GM18498 (cell line): ENCODE data around the gene LMBR1.
"Not testable (repeated sequence)": the region's sequence is repeated elsewhere in the genome, so short reads cannot be mapped to it uniquely, and the experiment has no call there.

ENCODE experiments used
- ATAC-seq: cut with Tn5 transposase; IDR thresholded peaks from one replicate; pipeline ENCODE4 v1.9.1; 2021; ENCODE audit warnings: mild to moderate bottlenecking, moderate library complexity; ENCODE audit not compliant: unreplicated experiment

Gene LMBR1

GRCh38 chr7:156892821-156893706 lies at the start of gene LMBR1:
Gene LMBR1 (minus strand): TSS chr7:156893183. CDS start chr7:156892993, 190 bp downstream.
- ATAC-seq, result peak; percentile 82

GRCh38 chr7:156942708-156943090 lies 49.7 kb upstream of the LMBR1 start:
- no peak for ATAC-seq

- no peak for ATAC-seq
These were observed 48.6 kb upstream of the LMBR1 start for GRCh38 chr7:156941393-156942182.

- ATAC-seq, result no peak
These were observed 47.6 kb upstream of the LMBR1 start for GRCh38 chr7:156940421-156941122.

GRCh38 chr7:156936766-156937165 lies 43.8 kb upstream of the LMBR1 start:
- ATAC-seq, result not testable (repeated sequence)

GRCh38 chr7:156935250-156935649 lies 42.3 kb upstream of the LMBR1 start:
- no peak for ATAC-seq

GRCh38 chr7:156932006-156932405 lies 39.0 kb upstream of the LMBR1 start:
- no peak for ATAC-seq

- ATAC-seq, result no peak
These were observed 37.0 kb upstream of the LMBR1 start for GRCh38 chr7:156929789-156930539.

- ATAC-seq, result no peak
These were observed 35.4 kb upstream of the LMBR1 start for GRCh38 chr7:156928406-156928747.

- no peak for ATAC-seq
These were observed 34.8 kb upstream of the LMBR1 start for GRCh38 chr7:156927571-156928405.

- ATAC-seq, result not testable (repeated sequence)
These were observed 32.8 kb upstream of the LMBR1 start for GRCh38 chr7:156925821-156926220.

- ATAC-seq, result not testable (repeated sequence)
These were observed 29.3 kb upstream of the LMBR1 start for GRCh38 chr7:156922304-156922703.

GRCh38 chr7:156920487-156921373 lies 27.7 kb upstream of the LMBR1 start:
- not testable (repeated sequence) for ATAC-seq

- ATAC-seq, result no peak
These were observed 27.1 kb upstream of the LMBR1 start for GRCh38 chr7:156920076-156920475.

- ATAC-seq, result peak; percentile 33
These were observed 26.2 kb upstream of the LMBR1 start for GRCh38 chr7:156919132-156919713.

GRCh38 chr7:156918635-156919034 lies 25.7 kb upstream of the LMBR1 start:
- ATAC-seq, result peak; percentile 36

GRCh38 chr7:156909574-156910252 lies 16.7 kb upstream of the LMBR1 start:
- ATAC-seq, result not testable (repeated sequence)

- ATAC-seq, result no peak
These were observed 14.7 kb upstream of the LMBR1 start for GRCh38 chr7:156907656-156908055.
